H1 (cell line): Measurements from ENCODE around the gene ADPRS. TPM values are rescaled to one million over a fixed set of nuclear protein-coding genes. Genes with fewer than 3 reads are reported as not detected.

Source experiments
- KDM1A ChIP-seq: fragments of 200-600, 300-600 bp; sonication (generic); IDR thresholded peaks from 2 replicates; pipeline ENCODE4 v1.7.1; 2016; ENCODE audit warnings: mild to moderate bottlenecking, low read length, borderline replicate concordance
- polyA plus RNA-seq, 7 experiments: library from polyadenylated mRNA; depleted of rRNA in 3 of 7; stranded (reverse) in 5 of 7; unstranded in 2 of 7; fragments of >200 nt in 5 of 7; fragments of 200-250 nt in 2 of 7; gene quantifications; 1 replicate in 5 of 7; 2 replicates in 1 of 7; 4 replicates in 1 of 7; pipeline versions ENCODE4 v1.2.1 to v1.2.3, GENCODE V29; 2011 to 2013; ENCODE audit warnings: missing spikeins in 2 of 7, mixed read lengths in 2 of 7
- total RNA-seq: library from RNA; stranded (reverse); fragmentation: NEBNext Ultra II Directional; extraction: Animal tissue kit (Norgen Biotek cat#: 25700); gene quantifications from 2 replicates; pipeline ENCODE4 v1.2.1, GENCODE V29; 2021

Gene ADPRS
- total and polyA plus RNA-seq, 2 of the 8 experiments (the other 6 are each of a cell fraction or from before 2014, with no cell fraction given): 22.9 to 38.1 TPM

GRCh38 chr1:36132029-36132428 lies 43.3 kb downstream of the ADPRS start (continued):
- TF ChIP-seq KDM1A: no peak
- TF ChIP-seq, all 59 proteins: peak for 0
